ENCODE measurements around the gene TPCN1. TPM values are rescaled to one million over a fixed set of nuclear protein-coding genes. Genes with fewer than 3 reads are reported as not detected.

Gene TPCN1
- total and polyA plus RNA-seq, 4 donors: 20.8 to 61.7 (median 30.7) TPM

DNA sequence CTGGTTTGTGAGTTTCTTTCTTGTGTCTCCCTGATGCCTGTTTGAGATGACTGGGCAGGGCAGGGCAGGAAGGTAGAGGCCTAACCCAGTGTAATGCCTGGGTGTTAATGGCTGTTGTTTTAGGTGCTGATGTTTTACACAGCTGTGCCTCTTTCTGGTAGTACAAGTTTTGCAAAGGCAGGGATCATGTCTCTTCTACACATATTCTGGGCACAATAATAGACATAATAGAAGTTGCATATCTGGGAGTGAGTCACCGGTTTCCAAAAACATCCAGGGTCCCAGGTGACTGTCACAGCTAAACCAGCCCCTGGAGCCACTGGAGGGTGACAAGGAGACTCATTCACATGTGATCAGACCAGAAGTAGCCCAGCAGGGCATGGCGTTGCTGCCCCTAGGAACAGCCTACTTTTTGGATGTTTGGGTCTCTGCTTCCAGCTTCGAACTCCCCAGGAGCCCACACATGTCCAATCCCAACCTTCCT is 18.1 kb downstream of the TPCN1 start:
- no peaks in the 10 kb centered on the region for H3K27me3 ChIP-seq (ENCODE audit: control insufficient read depth in 3 of 3, insufficient read depth in 3 of 3, low read length in 2 of 3)
- H3K36me3 ChIP-seq (ENCODE audit: control insufficient read depth in 4 of 4, insufficient read depth in 4 of 4, low read length in 4 of 4): peaks cover 0 to 8% (median 2%) of the 10 kb centered on the region in 4 donors
- H3K9ac ChIP-seq (ENCODE audit: insufficient read depth in 1 of 2, low read length in 2 of 2): no peak overlapping the region
- ATAC-seq (ENCODE audit: insufficient read depth, low FRiP score) (no peak), DNase-seq (no peak)
- peak overlapping the region; percentile 32 to 76 for H3K27ac ChIP-seq (ENCODE audit: low read depth in 1 of 2, low read length in 1 of 2)
- WGBS, 2 donors: 83 to 88% methylated on average over 3 of the region's 3 CpGs
- H3K4me1 ChIP-seq (ENCODE audit: control insufficient read depth in 5 of 5, insufficient read depth in 5 of 5, low read length in 5 of 5): peaks cover 14 to 45% (median 21%) of the 10 kb centered on the region in 5 donors
- H3K9me3 ChIP-seq (ENCODE audit: control insufficient read depth in 4 of 4, insufficient read depth in 3 of 4, low read length in 3 of 4): peaks cover 0 to 1% (median 0%) of the 10 kb centered on the region in 4 donors
- H3K4me3 ChIP-seq: no peak overlapping the region
- TF ChIP-seq, protein P1, sequence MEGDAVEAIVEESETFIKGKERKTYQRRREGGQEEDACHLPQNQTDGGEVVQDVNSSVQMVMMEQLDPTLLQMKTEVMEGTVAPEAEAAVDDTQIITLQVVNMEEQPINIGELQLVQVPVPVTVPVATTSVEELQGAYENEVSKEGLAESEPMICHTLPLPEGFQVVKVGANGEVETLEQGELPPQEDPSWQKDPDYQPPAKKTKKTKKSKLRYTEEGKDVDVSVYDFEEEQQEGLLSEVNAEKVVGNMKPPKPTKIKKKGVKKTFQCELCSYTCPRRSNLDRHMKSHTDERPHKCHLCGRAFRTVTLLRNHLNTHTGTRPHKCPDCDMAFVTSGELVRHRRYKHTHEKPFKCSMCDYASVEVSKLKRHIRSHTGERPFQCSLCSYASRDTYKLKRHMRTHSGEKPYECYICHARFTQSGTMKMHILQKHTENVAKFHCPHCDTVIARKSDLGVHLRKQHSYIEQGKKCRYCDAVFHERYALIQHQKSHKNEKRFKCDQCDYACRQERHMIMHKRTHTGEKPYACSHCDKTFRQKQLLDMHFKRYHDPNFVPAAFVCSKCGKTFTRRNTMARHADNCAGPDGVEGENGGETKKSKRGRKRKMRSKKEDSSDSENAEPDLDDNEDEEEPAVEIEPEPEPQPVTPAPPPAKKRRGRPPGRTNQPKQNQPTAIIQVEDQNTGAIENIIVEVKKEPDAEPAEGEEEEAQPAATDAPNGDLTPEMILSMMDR (IDR thresholded peaks at IDR 0.05; ENCODE audit: control extremely low read depth, extremely low read depth): no peak

DNA sequence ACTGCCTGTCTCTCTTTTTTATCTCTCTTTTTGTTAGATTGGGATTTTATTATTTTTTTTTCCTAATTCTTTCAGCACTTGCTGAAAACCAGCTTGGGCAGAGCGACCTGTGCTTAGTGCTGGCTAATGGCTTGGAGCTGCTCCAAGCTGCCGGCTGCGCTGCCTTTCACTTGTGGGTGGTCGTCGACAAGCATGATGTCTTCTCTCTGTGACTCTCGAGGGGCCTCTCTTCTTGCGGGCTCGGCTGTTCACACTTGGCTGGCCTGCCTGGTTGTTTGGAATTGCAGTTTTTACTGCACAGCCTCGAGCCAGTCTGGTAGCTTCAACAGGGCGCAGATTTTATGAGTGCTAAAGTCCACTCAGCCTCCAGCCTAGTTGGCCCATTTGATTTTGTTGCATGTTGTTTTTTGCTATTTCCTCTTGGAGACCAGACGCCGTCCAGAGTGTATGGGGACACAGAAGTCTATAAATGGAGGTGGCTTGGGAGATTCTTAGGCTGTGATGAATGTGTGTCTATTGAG is 18.6 kb downstream of the TPCN1 start:
- H3K27me3 ChIP-seq (ENCODE audit: control insufficient read depth in 3 of 3, insufficient read depth in 3 of 3, low read length in 2 of 3): no peaks in the 10 kb centered on the region
- 70 to 80% methylated on average over 12 of the region's 12 CpGs for WGBS, 2 donors
- H3K27ac ChIP-seq (ENCODE audit: low read depth in 1 of 2, low read length in 1 of 2): peak overlapping the region; percentile 76 to 85
- H3K9me3 ChIP-seq (ENCODE audit: control insufficient read depth in 4 of 4, insufficient read depth in 3 of 4, low read length in 3 of 4): peaks cover 0 to 1% (median 0%) of the 10 kb centered on the region in 4 donors
- ATAC-seq (ENCODE audit: insufficient read depth, low FRiP score) (no peak), DNase-seq (peak; percentile 91 to 95 (median 93))
- H3K4me3 ChIP-seq: no peak overlapping the region
- peaks cover 0 to 8% (median 2%) of the 10 kb centered on the region in 4 donors for H3K36me3 ChIP-seq (ENCODE audit: control insufficient read depth in 4 of 4, insufficient read depth in 4 of 4, low read length in 4 of 4)
- TF ChIP-seq, protein P1 (IDR thresholded peaks at IDR 0.05; ENCODE audit: control extremely low read depth, extremely low read depth): no peak
- peaks cover 14 to 50% (median 25%) of the 10 kb centered on the region in 5 donors for H3K4me1 ChIP-seq (ENCODE audit: control insufficient read depth in 5 of 5, insufficient read depth in 5 of 5, low read length in 5 of 5)
- no peak overlapping the region for H3K9ac ChIP-seq (ENCODE audit: insufficient read depth in 1 of 2, low read length in 2 of 2)

DNA sequence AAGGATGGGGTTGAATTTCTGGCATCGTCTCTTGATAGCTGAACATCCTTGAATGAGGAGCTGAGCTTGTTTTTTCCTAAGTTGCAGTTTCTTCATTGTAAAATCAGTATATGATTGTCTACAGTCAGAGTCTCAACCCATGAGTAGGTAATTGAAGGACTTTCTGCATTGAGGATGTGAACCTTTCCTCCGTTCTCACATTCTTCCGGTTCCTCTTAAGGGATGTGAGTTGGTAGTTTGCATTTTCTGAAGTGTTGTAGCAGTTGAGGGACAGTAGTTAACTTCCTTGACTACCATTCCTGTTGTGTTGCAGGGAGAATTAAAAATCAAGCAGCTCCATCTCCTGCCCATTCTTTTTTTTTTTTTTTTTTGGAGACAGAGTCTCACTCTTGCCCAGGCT is 19.1 kb downstream of the TPCN1 start:
- DNase-seq: peak in 1 of 3 donors; percentile 35
- Histone ChIP-seq H3K9me3 (ENCODE audit: control insufficient read depth in 4 of 4, insufficient read depth in 3 of 4, low read length in 3 of 4) (peaks cover 0 to 1% (median 0%) of the 10 kb centered on the region in 4 donors), H3K4me1 (ENCODE audit: control insufficient read depth in 5 of 5, insufficient read depth in 5 of 5, low read length in 5 of 5) (peaks cover 14 to 53% (median 25%) of the 10 kb centered on the region in 5 donors), H3K9ac (ENCODE audit: insufficient read depth in 1 of 2, low read length in 2 of 2) (no peak overlapping the region), H3K27me3 (ENCODE audit: control insufficient read depth in 3 of 3, insufficient read depth in 3 of 3, low read length in 2 of 3) (no peaks in the 10 kb centered on the region), H3K27ac (ENCODE audit: low read depth in 1 of 2, low read length in 1 of 2) (peak overlapping the region in 1 of 2 donors; percentile 85), H3K36me3 (ENCODE audit: control insufficient read depth in 4 of 4, insufficient read depth in 4 of 4, low read length in 4 of 4) (peaks cover 0 to 8% (median 2%) of the 10 kb centered on the region in 4 donors), H3K4me3 (no peak overlapping the region)
- no peak for ATAC-seq (ENCODE audit: insufficient read depth, low FRiP score)
- TF ChIP-seq, protein P1 (IDR thresholded peaks at IDR 0.05; ENCODE audit: control extremely low read depth, extremely low read depth): no peak
- WGBS, 2 donors: 62 to 78% methylated on average over 3 of the region's 3 CpGs
